ENCODE results near the gene CLUH. TPM values are rescaled to one million over a fixed set of nuclear protein-coding genes. Genes with fewer than 3 reads are reported as not detected.

The CLUH gene
- total RNA-seq, 4 donors from 2014 or later, result 42.6 to 87.6 (median 52.9) TPM

DNA sequence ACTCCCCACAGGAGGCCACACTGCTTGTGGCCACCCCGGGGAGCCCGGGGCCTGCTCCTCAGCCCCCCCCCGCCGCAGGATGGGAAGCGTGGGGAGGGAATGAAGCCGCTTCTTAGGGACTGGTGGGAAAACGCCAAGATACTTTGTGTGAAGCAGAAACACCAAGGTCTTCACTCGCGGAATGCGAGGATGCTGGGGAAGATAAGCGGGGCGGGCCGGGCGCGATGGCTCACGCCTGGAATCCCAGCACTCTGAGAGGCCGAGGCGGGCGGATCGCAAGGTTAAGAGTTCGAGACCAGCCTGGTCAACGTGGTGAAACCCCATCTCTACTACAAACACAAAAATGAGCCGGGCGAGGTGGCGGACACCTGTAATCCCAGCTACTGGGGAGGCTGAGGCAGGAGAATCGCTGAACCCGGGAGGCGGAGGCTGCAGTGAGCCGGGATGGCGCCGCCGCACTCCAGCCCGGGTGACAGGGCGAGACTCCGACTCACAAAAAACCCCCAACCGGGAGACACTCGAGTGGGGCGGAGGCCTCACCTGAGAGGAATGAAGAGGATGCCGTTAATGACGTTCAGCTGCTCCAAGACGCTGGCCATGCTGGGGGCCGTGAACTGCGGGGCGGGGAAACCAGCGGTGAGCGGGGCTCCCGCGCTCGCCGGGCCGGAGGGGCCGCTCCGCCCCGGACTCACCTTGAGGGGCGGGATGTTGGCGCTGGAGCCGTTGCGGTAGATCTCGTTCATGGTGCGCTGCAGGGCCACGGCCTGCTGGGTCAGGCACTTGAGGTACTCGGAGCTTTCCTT is 20.3 kb downstream of the CLUH start:
- Histone ChIP-seq H3K27me3 (no peaks in the 10 kb centered on the region), H3K9me3 (no peaks in the 10 kb centered on the region), H3K36me3 (peaks cover 0 to 66% of the 10 kb centered on the region in 2 donors), H3K4me3 (no peak overlapping the region), H3K4me1 (peaks cover 0 to 42% (median 33%) of the 10 kb centered on the region in 3 donors), H3K27ac (no peak overlapping the region)
- ATAC-seq, result no peak
- TF ChIP-seq EP300 (IDR thresholded peaks at IDR 0.05), result no peak
- no peak for TF ChIP-seq POLR2AphosphoS5 (IDR thresholded peaks at IDR 0.05)
- TF ChIP-seq, protein P1, sequence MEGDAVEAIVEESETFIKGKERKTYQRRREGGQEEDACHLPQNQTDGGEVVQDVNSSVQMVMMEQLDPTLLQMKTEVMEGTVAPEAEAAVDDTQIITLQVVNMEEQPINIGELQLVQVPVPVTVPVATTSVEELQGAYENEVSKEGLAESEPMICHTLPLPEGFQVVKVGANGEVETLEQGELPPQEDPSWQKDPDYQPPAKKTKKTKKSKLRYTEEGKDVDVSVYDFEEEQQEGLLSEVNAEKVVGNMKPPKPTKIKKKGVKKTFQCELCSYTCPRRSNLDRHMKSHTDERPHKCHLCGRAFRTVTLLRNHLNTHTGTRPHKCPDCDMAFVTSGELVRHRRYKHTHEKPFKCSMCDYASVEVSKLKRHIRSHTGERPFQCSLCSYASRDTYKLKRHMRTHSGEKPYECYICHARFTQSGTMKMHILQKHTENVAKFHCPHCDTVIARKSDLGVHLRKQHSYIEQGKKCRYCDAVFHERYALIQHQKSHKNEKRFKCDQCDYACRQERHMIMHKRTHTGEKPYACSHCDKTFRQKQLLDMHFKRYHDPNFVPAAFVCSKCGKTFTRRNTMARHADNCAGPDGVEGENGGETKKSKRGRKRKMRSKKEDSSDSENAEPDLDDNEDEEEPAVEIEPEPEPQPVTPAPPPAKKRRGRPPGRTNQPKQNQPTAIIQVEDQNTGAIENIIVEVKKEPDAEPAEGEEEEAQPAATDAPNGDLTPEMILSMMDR (IDR thresholded peaks at IDR 0.05), result no peak
- TF ChIP-seq POLR2A (IDR thresholded peaks at IDR 0.05), result no peak
- WGBS, 2 donors (ENCODE audit: low coverage in 1 of 2), result 83 to 88% methylated on average over 1 to 13 of the region's 62 CpGs

DNA sequence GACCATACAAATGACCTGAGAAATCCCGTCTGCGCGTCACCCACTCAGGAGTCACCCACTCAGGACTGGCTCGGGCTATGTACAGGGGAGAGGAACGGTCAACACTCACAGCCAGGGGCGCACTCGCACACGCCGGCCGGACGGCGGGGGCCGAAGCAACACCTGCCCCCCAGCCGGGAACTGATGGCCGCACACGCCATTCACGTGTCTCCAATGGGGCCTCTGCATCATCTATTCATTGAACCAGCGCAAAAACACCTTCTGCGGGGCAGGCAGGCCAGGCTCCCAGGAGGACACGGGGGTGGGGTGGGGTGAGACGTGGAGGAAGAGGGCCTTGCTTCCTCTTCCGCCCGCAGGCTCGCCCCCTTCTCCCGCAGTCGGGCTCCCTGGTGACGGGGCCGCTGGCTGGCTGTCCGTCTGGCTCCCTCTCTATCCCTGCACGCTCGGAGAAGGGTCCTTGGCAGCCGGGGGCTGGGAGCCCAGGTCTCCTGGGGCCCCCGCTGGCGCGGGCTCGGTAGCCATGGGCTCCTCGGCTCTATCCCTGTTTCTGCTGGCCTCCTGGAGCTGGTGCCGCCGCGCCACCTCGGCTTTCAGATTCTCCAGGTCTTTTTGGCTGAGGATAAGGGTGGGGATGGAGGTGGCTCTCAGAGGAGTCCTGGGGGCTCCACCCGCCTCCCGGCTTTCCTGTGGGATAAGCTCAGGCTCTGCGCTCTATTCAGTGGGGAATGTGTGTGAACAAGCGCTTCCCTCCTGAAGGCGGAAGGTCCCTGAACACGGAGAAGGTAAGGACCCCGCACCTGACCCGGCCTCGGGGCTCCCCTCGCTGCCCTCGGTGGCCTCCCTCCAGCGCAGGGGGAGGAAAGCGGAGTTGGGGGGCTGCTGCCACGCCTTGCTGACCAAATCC is 21.1 kb downstream of the CLUH start:
- TF ChIP-seq, protein P1 (IDR thresholded peaks at IDR 0.05), result no peak
- TF ChIP-seq EP300 (IDR thresholded peaks at IDR 0.05) (no peak), POLR2AphosphoS5 (IDR thresholded peaks at IDR 0.05) (no peak), POLR2A (IDR thresholded peaks at IDR 0.05) (no peak)
- ATAC-seq, result no peak
- Histone ChIP-seq H3K27ac (peak overlapping the region in 3 of 4 donors; percentile 71 to 77 (median 73)), H3K4me1 (peaks cover 0 to 45% (median 33%) of the 10 kb centered on the region in 3 donors), H3K27me3 (no peaks in the 10 kb centered on the region), H3K4me3 (no peak overlapping the region), H3K36me3 (peaks cover 0 to 58% of the 10 kb centered on the region in 2 donors), H3K9me3 (no peaks in the 10 kb centered on the region)
- WGBS, 2 donors (ENCODE audit: low coverage in 1 of 2), result 100% methylated on average over 1 of the region's 55 CpGs; no CpG with 5 or more reads in 1 of the 2 donors

DNA sequence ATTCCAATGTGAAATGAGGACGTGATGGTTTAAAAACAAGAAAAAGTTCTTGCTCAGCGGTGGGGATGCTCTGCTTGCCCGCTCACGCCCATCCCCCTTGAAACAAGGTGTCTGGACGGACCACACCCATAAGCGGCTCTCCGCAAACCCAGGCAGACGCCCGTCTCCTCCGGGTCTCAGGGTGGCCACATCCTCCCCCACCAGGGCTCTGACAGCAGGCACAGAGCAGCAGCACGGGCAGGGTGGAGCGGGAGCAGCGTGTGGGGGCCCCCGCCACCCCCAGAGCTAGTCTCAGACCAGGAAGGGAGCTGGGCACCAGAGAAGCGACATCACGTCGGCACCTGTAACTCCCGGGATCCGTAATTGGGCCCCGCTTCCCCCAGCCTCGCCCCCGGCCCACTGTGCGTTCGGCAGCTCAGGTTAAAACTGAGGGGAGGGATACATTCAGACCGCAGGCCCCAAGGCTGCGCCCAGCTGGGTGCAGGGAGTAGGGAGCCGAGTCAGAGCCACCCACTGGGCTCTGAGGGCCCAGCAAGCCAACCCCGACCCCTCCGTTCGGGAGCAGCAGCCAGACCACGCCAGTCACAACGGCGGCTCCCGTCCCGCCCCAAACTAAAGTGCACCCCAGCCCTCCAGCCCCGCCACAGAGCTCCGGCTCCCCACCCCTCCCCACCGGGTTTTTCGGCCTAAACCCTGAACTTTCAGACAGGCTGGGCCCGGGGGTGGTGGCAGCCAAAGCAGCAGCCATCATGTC is 22.0 kb downstream of the CLUH start:
- no peaks in the 10 kb centered on the region for H3K9me3 ChIP-seq
- ATAC-seq, result no peak
- no peaks in the 10 kb centered on the region for H3K27me3 ChIP-seq
- peaks cover 0 to 45% (median 33%) of the 10 kb centered on the region in 3 donors for H3K4me1 ChIP-seq
- H3K36me3 ChIP-seq, result peaks cover 0 to 55% of the 10 kb centered on the region in 2 donors
- 28% methylated on average over 5 of the region's 40 CpGs; no CpG with 5 or more reads in 1 of the 2 donors for WGBS, 2 donors (ENCODE audit: low coverage in 1 of 2)
- H3K27ac ChIP-seq, result peak overlapping the region in 3 of 4 donors; percentile 71 to 77 (median 73)
- TF ChIP-seq, protein P1 (IDR thresholded peaks at IDR 0.05), result no peak
- TF ChIP-seq POLR2A (IDR thresholded peaks at IDR 0.05), result no peak
- no peak for TF ChIP-seq EP300 (IDR thresholded peaks at IDR 0.05)
- TF ChIP-seq POLR2AphosphoS5 (IDR thresholded peaks at IDR 0.05), result no peak
- no peak overlapping the region for H3K4me3 ChIP-seq

DNA sequence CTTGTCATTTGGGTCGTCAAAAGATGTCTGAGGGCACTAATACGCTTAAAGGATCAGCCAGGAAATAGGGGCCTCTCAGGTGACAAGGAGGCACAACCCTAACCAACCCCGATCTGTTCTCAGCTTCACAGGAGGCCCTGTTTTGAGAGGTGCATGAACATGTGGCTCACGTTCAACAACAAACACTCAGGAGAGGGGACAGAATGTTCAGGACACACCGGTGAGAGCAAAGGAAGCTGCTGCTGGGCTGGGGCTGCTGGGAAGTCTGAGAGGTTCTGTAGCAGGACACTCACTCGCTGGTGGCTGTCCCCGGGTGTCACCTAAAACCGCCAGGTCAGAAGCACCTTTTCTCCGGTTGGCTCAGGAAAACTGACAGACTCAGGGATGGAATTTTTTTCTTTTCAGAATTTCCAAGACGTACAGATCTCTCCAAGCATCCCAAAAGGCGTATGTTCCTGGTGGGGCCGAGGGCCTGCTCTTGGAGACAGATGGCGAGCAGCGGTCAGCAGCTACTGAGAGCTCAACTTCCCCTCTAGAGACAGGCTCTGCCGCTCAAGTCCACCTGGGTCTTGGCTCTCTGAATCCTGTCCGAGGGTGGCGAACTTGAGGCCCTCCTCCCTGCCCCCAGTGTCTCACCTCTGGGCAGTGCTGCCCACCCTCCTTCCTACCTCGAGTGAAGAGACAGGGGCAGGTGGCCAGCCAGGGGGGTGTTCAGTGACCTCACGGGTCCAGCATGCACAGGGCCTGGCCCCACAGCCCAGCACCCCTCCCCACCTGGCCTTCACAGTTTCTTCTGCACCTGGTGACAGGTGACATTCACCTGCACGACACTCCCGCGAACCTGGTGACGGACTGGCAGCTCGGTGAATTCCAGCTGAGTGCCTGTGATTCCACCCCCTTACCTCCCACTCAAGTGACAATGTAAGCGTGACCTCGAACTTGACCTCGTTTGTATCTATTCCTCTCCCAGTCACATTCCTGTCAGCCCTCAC is 22.9 kb downstream of the CLUH start:
- no peaks in the 10 kb centered on the region for H3K9me3 ChIP-seq
- WGBS, 2 donors (ENCODE audit: low coverage in 1 of 2), result 55 to 66% methylated on average over 6 to 19 of the region's 27 CpGs
- peaks cover 0 to 52% (median 33%) of the 10 kb centered on the region in 3 donors for H3K4me1 ChIP-seq
- ATAC-seq, result peak; percentile 27
- TF ChIP-seq EP300 (IDR thresholded peaks at IDR 0.05) (no peak), POLR2AphosphoS5 (IDR thresholded peaks at IDR 0.05) (peak; percentile 44), POLR2A (IDR thresholded peaks at IDR 0.05) (no peak)
- TF ChIP-seq, protein P1 (IDR thresholded peaks at IDR 0.05), result no peak
- no peak overlapping the region for H3K4me3 ChIP-seq
- H3K27me3 ChIP-seq, result no peaks in the 10 kb centered on the region
- H3K27ac ChIP-seq, result peak overlapping the region in 3 of 4 donors; percentile 71 to 77 (median 73)
- H3K36me3 ChIP-seq, result peaks cover 0 to 54% of the 10 kb centered on the region in 2 donors

Data from gastroesophageal sphincter (tissue), 4 donors.